A549 (cell line): Measurements from ENCODE around the gene ARHGEF16.

ENCODE experiments used
- BHLHE40 ChIP-seq: IDR thresholded peaks from 2 replicates; pipeline ENCODE4 v1.6.1; 2012; ENCODE audit warnings: low read depth, low read length, inconsistent platforms
- EP300 ChIP-seq, 2 experiments: fragments of >200 bp; sonication (Bioruptor Twin); formaldehyde crosslinking; IDR thresholded peaks; 2 replicates in 1 of 2; 3 replicates in 1 of 2; pipeline ENCODE4 v1.6.1; 2016 to 2017
- MAFK ChIP-seq: fragments of 450-650 bp; IDR thresholded peaks from 2 replicates; pipeline ENCODE4 v1.6.1; 2014; ENCODE audit not compliant: partially characterized antibody
- MYC ChIP-seq: IDR thresholded peaks from 2 replicates; pipeline ENCODE4 v1.6.1; 2012; ENCODE audit warnings: mild to moderate bottlenecking, inconsistent platforms, low read length, improper control_type of control experiment, borderline replicate concordance
- POLR2A ChIP-seq: IDR thresholded peaks from 2 replicates; pipeline ENCODE4 v1.6.1; 2012; ENCODE audit warnings: mild to moderate bottlenecking, low read length
- ZFP36 ChIP-seq: fragments of 450-650 bp; IDR thresholded peaks from 2 replicates; pipeline ENCODE4 v1.6.1; 2014; ENCODE audit warnings: borderline replicate concordance; ENCODE audit not compliant: partially characterized antibody
- TF ChIP-seq, protein P1 (sequence below): fragments of >200 bp; sonication (Bioruptor Twin); formaldehyde crosslinking; IDR thresholded peaks from 3 replicates; pipeline ENCODE4 v1.5.1; 2016
- TF ChIP-seq, protein P2 (sequence below): IDR thresholded peaks from 2 replicates; pipeline ENCODE4 v1.6.1; 2012

DNA sequence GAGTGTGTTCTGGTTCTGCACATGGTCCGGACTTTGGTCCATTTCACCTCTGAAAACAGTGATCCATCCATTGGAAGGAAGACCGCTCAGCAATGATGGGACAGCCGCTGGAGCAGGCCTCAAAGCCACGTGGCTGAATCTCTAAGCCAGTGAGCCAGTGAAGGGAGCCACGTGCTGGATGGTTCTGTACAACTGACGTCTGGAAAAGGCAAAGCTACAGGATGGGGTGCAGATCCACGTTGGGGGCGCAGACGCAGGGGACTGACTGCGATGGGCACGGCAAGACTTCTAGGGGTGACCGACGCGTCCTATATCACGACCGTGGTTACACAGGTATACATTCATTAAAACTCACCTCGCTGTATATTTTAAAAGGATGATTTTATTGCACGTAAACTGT, 10.2 kb upstream of the ARHGEF16 start:
- TF ChIP-seq MYC (no peak), EP300 (IDR thresholded peaks at IDR 0.05) (no peak), MAFK (no peak), POLR2A (no peak), ZFP36 (no peak), BHLHE40 (no peak)
- TF ChIP-seq, protein P1, sequence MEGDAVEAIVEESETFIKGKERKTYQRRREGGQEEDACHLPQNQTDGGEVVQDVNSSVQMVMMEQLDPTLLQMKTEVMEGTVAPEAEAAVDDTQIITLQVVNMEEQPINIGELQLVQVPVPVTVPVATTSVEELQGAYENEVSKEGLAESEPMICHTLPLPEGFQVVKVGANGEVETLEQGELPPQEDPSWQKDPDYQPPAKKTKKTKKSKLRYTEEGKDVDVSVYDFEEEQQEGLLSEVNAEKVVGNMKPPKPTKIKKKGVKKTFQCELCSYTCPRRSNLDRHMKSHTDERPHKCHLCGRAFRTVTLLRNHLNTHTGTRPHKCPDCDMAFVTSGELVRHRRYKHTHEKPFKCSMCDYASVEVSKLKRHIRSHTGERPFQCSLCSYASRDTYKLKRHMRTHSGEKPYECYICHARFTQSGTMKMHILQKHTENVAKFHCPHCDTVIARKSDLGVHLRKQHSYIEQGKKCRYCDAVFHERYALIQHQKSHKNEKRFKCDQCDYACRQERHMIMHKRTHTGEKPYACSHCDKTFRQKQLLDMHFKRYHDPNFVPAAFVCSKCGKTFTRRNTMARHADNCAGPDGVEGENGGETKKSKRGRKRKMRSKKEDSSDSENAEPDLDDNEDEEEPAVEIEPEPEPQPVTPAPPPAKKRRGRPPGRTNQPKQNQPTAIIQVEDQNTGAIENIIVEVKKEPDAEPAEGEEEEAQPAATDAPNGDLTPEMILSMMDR, result no peak
- TF ChIP-seq, protein P2, sequence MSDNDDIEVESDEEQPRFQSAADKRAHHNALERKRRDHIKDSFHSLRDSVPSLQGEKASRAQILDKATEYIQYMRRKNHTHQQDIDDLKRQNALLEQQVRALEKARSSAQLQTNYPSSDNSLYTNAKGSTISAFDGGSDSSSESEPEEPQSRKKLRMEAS, result no peak
